HepG2 (cell line): Measurements from ENCODE around the gene DCHS2.

Experiments used
- CREB3 ChIP-seq: sonication (generic); formaldehyde crosslinking; IDR thresholded peaks from 2 replicates; pipeline ENCODE4 v1.5.0; 2020; ENCODE audit warnings: missing genetic modification reagents
- GTF2F1 ChIP-seq: fragments of 150-350 bp; IDR thresholded peaks from 2 replicates; pipeline ENCODE4 v1.6.1; 2014; ENCODE audit warnings: low read length
- ZNF30 ChIP-seq: sonication (generic); formaldehyde crosslinking; IDR thresholded peaks from 2 replicates; pipeline ENCODE4 v1.5.0; 2020; ENCODE audit warnings: mild to moderate bottlenecking, missing genetic modification reagents

GRCh38 chr4:154487145-154487544 lies 4.5 kb downstream of the DCHS2 start:
- TF ChIP-seq ZNF30: no peak
- TF ChIP-seq GTF2F1: no peak
- no peak for TF ChIP-seq CREB3 (CRISPR knock-in tag)
